HCT116 (cell line): ENCODE data around the gene HDAC5. TPM values are rescaled to one million over a fixed set of nuclear protein-coding genes. Genes with fewer than 3 reads are reported as not detected.

ENCODE experiments used
- ATAC-seq: fragments of 200-7000 bp; cut with Tn5 transposase; 2 replicates; pipeline ENCODE4 v1.9.1; 2020; ENCODE audit warnings: mild to moderate bottlenecking, moderate library complexity
- BruUV-seq: library from RNA; stranded (reverse); fragments of 400-500 nt; replicated peaks from 2 replicates; lab custom pipeline; 2021; lab: Mats Ljungman, UMichigan
- CTCF ChIA-PET: fragments of 300-600 bp; sonication (Branson Sonifier 250); formaldehyde crosslinking; loops from one replicate; lab custom pipeline; 2021; ENCODE audit warnings: antibody characterized with exemption; lab: Charles Lee
- POLR2A ChIA-PET: fragments of 300-600, 350-600 bp; sonication (Branson Sonifier 250); formaldehyde crosslinking; loops from one replicate; lab custom pipeline; 2021; ENCODE audit warnings: antibody characterized with exemption; lab: Charles Lee
- RAD21 ChIA-PET, 2 experiments: fragments of 300-600 bp; sonication (Branson Sonifier 250); formaldehyde crosslinking; loops; one replicate each; lab custom pipeline; 2023; ENCODE audit warnings: low total read pairs in 2 of 2; ENCODE audit not compliant: uncharacterized antibody in 2 of 2, unreplicated experiment in 2 of 2, low non-redundant PET in 1 of 2; lab: Charles Lee
- DNase-seq: peaks from one replicate; pipeline ENCODE4 v3.0.0-alpha.2; 2010; ENCODE audit warnings: low read depth, low spot score
- H2AFZ ChIP-seq: fragments of 200-600 bp; shearing (Covaris generic), sonication (generic); 2 replicates; pipeline ENCODE4 v1.6.1; 2017; ENCODE audit warnings: low read depth, mixed run types, mixed read lengths, antibody characterized with exemption, low read length; ENCODE audit not compliant: poor library complexity, severe bottlenecking
- H3K27ac ChIP-seq: 2 replicates; pipeline ENCODE4 v1.5.1; 2012; ENCODE audit warnings: low read depth, low read length
- H3K27me3 ChIP-seq: fragments of 200-600 bp; sonication (generic); 2 replicates; pipeline ENCODE4 v1.6.1; 2016; ENCODE audit warnings: mixed run types, low read length, mixed read lengths; ENCODE audit not compliant: insufficient read depth
- H3K36me3 ChIP-seq, 2 experiments: fragments of 200-500 bp in 1 of 2; fragments of 200-600 bp in 1 of 2; sonication (Bioruptor generic) in 1 of 2; sonication (generic) in 1 of 2; 2 replicates each; pipeline versions ENCODE4 v1.5.1 to v1.6.1; 2014 to 2016; ENCODE audit warnings: low read length in 2 of 2, inconsistent platforms in 1 of 2, mixed read lengths in 1 of 2, mixed run types in 1 of 2; ENCODE audit not compliant: insufficient read depth in 2 of 2, control insufficient read depth in 1 of 2
- H3K4me1 ChIP-seq, 2 experiments: fragments of 200-600 bp in 1 of 2; sonication (generic) in 1 of 2; 2 replicates each; pipeline versions ENCODE4 v1.5.1 to v1.6.1; 2012 to 2017; ENCODE audit warnings: low read length in 2 of 2, inconsistent platforms in 1 of 2, mild to moderate bottlenecking in 1 of 2, mixed read lengths in 1 of 2, mixed run types in 1 of 2, moderate library complexity in 1 of 2; ENCODE audit not compliant: insufficient read depth in 2 of 2, control insufficient read depth in 1 of 2
- H3K4me2 ChIP-seq: fragments of 200-600 bp; sonication (generic); 2 replicates; pipeline ENCODE4 v1.6.1; 2017; ENCODE audit warnings: mixed run types, low read length, mixed read lengths
- H3K4me3 ChIP-seq, 2 experiments: fragments of 200-600 bp in 1 of 2; sonication (generic) in 1 of 2; replicated peaks in 1 of 2; 2 replicates each; pipeline ENCODE4 v1.5.1; 2011 to 2016; ENCODE audit warnings: low read length in 2 of 2, control low read depth in 1 of 2, low read depth in 1 of 2, mild to moderate bottlenecking in 1 of 2, mixed read lengths in 1 of 2, mixed run types in 1 of 2
- H3K79me2 ChIP-seq: fragments of 200-600 bp; sonication (generic); 2 replicates; pipeline ENCODE4 v1.6.1; 2017; ENCODE audit warnings: mild to moderate bottlenecking, mixed run types, low read length, moderate library complexity, mixed read lengths; ENCODE audit not compliant: insufficient read depth
- H3K9ac ChIP-seq: fragments of 200-600 bp; sonication (generic); 2 replicates; pipeline ENCODE4 v1.6.1; 2016; ENCODE audit warnings: low read length, mixed read lengths
- H3K9me2 ChIP-seq: fragments of 200-600 bp; sonication (generic), shearing (Covaris generic); 2 replicates; pipeline ENCODE4 v1.6.1; 2017; ENCODE audit warnings: mixed run types, mild to moderate bottlenecking, moderate library complexity; ENCODE audit not compliant: insufficient read depth
- H3K9me3 ChIP-seq, 2 experiments: fragments of 200-500 bp in 1 of 2; fragments of 200-600 bp in 1 of 2; sonication (Bioruptor generic) in 1 of 2; sonication (generic) in 1 of 2; 2 replicates each; pipeline ENCODE4 v1.6.1; 2014 to 2017; ENCODE audit warnings: low read length in 2 of 2, mixed read lengths in 2 of 2, inconsistent platforms in 1 of 2, low read depth in 1 of 2, mild to moderate bottlenecking in 1 of 2, mixed run types in 1 of 2, moderate library complexity in 1 of 2; ENCODE audit not compliant: control insufficient read depth in 1 of 2, insufficient read depth in 1 of 2
- H4K20me1 ChIP-seq: fragments of 200-600 bp; sonication (generic), shearing (Covaris generic); 2 replicates; pipeline ENCODE4 v1.6.1; 2017; ENCODE audit warnings: mixed run types, mild to moderate bottlenecking, moderate library complexity; ENCODE audit not compliant: insufficient read depth
- CBX3 ChIP-seq: IDR thresholded peaks from 2 replicates; pipeline ENCODE4 v1.6.1; 2012; ENCODE audit warnings: low read depth
- CEBPB ChIP-seq: IDR thresholded peaks from 2 replicates; pipeline ENCODE4 v1.6.1; 2012; ENCODE audit warnings: low read depth
- EGR1 ChIP-seq: IDR thresholded peaks from 2 replicates; pipeline ENCODE4 v1.6.1; 2012; ENCODE audit warnings: low read depth
- ELF1 ChIP-seq: IDR thresholded peaks from 2 replicates; pipeline ENCODE4 v1.6.1; 2012; ENCODE audit warnings: low read depth, borderline replicate concordance
- EZH2 ChIP-seq: fragments of 200-600 bp; sonication (generic); IDR thresholded peaks from 2 replicates; pipeline ENCODE4 v1.6.1; 2017; ENCODE audit warnings: antibody characterized with exemption, mixed run types
- FOSL1 ChIP-seq: IDR thresholded peaks from 2 replicates; pipeline ENCODE4 v1.6.1; 2012; ENCODE audit warnings: low read depth
- POLR2A ChIP-seq: IDR thresholded peaks from 2 replicates; pipeline ENCODE4 v1.7.0; 2011; ENCODE audit warnings: borderline replicate concordance; ENCODE audit not compliant: insufficient read depth, insufficient read length; ENCODE audit errors: extremely low read depth
- POLR2AphosphoS5 ChIP-seq: IDR thresholded peaks from 2 replicates; pipeline ENCODE4 v1.6.1; 2011; ENCODE audit warnings: mild to moderate bottlenecking, low read depth, low read length, moderate library complexity
- RAD21 ChIP-seq: IDR thresholded peaks from 2 replicates; pipeline ENCODE4 v1.6.1; 2012; ENCODE audit warnings: low read depth, mild to moderate bottlenecking
- SIN3A ChIP-seq: IDR thresholded peaks from 2 replicates; pipeline ENCODE4 v1.6.1; 2012; ENCODE audit warnings: low read depth
- SP1 ChIP-seq: IDR thresholded peaks from 2 replicates; pipeline ENCODE4 v1.6.1; 2012; ENCODE audit warnings: low read depth
- TCF7L2 ChIP-seq: IDR thresholded peaks from 2 replicates; pipeline ENCODE4 v1.7.0; 2011; ENCODE audit warnings: borderline replicate concordance, inconsistent platforms; ENCODE audit not compliant: insufficient read depth, insufficient read length; ENCODE audit errors: extremely low read depth
- YY1 ChIP-seq: IDR thresholded peaks from 2 replicates; pipeline ENCODE4 v1.6.1; 2011; ENCODE audit warnings: low read length, low read depth, moderate library complexity, mild to moderate bottlenecking; ENCODE audit not compliant: insufficient replicate concordance; ENCODE audit errors: extremely low read depth
- ZNF274 ChIP-seq: fragments of 200-500 bp; sonication (Bioruptor generic); IDR thresholded peaks from 2 replicates; pipeline ENCODE4 v1.6.1; 2014; ENCODE audit warnings: mild to moderate bottlenecking, low read depth, low read length, inconsistent platforms
- intact Hi-C: fragments of 100-400 bp; cut with micrococcal nuclease; formaldehyde crosslinking; loops from 2 replicates; pipeline ENCODE4 v1.10.0; 2022
- total RNA-seq: library from RNA; stranded (reverse); gene quantifications from one replicate; pipeline ENCODE4 v1.2.1, GENCODE V29; 2021; ENCODE audit not compliant: unreplicated experiment
- TF ChIP-seq, protein P1 (sequence below): IDR thresholded peaks from 2 replicates; pipeline ENCODE4 v1.6.1; 2011; ENCODE audit warnings: mild to moderate bottlenecking, low read length, moderate library complexity; ENCODE audit not compliant: insufficient replicate concordance; ENCODE audit errors: extremely low read depth
- TF ChIP-seq, protein P2 (sequence below): IDR thresholded peaks from 2 replicates; pipeline ENCODE4 v1.6.1; 2012
- TF ChIP-seq, protein P3 (sequence below): IDR thresholded peaks from 2 replicates; pipeline ENCODE4 v1.6.1; 2012
- TF ChIP-seq, protein P4 (sequence below), 3 experiments: fragments of 200-600 bp in 1 of 3; sonication (generic) in 1 of 3; IDR thresholded peaks in 2 of 3; conservative IDR thresholded peaks in 1 of 3; 2 replicates each; pipeline ENCODE4 v1.5.1; 2012 to 2017; ENCODE audit warnings: low read depth in 2 of 3, low read length in 2 of 3, antibody characterized with exemption in 1 of 3, borderline replicate concordance in 1 of 3, control low read depth in 1 of 3, mild to moderate bottlenecking in 1 of 3, mixed read lengths in 1 of 3, mixed run types in 1 of 3, moderate library complexity in 1 of 3; ENCODE audit not compliant: insufficient read depth in 1 of 3
- TF ChIP-seq, protein P5 (sequence below): IDR thresholded peaks from 2 replicates; pipeline ENCODE4 v1.6.1; 2012; ENCODE audit warnings: low read depth

The HDAC5 gene
- total RNA-seq, 1 experiment from 2014 or later = 32.9 TPM

DNA sequence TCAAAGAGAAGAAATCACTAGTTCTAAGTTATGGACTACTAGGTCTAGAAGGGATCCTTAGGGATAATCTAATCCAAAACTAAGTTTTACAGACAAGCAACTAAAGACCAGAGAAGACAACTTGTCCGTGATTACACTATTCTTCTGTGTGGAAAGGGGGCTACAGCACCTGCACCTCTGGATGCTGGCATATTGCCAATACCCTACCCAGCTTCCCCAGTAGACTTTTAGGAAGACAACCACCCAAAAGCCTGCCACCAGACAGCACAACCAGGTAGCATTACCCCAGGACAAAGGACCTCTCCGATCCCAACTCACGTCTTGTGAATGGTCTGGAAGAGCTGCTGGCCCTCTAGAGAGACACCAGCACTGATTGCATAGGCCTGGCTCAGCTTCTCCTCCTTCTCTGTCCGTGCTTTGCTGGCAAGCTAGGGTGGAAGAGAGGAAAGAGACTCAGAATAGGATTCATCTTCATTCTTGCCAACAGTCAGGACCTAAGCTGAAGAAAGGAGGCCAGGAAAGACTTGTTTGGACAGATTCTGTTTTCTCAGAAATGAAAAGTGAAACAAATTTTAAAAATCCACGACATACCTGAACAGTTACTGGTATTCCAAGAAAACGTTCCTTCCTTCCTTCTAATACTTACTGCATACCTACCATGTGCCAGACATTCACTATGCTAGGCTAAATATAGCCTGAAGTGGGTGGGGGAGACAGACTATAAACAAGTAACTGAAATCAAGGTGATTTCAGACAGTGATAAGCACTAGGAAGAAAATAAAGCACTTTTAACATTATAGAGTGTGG is 83.4 kb downstream of the HDAC5 start:
- Histone ChIP-seq H3K27ac (no peak overlapping the region), H4K20me1 (peaks cover 12% of the 10 kb centered on the region; the same call in 1 of the 2 replicates), H3K4me3 (no peak overlapping the region), H3K4me2 (no peak overlapping the region), H3K4me1 (no peaks in the 10 kb centered on the region), H3K9me3 (no peaks in the 10 kb centered on the region), H3K79me2 (peaks cover 79% of the 10 kb centered on the region), H3K36me3 (peaks cover 29 to 40% of the 10 kb centered on the region in 2 experiments; a peak in 3 of 4 replicates), H2AFZ (no peak overlapping the region), H3K9me2 (no peaks in the 10 kb centered on the region), H3K27me3 (no peaks in the 10 kb centered on the region), H3K9ac (no peak overlapping the region)
- ChIA-PET POLR2A (no interaction called here), CTCF (no interaction called here), RAD21 (no interaction called here)
- BruUV-seq = no TSS peak
- intact Hi-C loops = loop anchor here (2.0 kb wide), 1 partner anchor 161 kb away; no protein-coding TSS in a partner anchor
- DNase-seq (no peak), ATAC-seq (no peak)
- TF ChIP-seq, protein P1, sequence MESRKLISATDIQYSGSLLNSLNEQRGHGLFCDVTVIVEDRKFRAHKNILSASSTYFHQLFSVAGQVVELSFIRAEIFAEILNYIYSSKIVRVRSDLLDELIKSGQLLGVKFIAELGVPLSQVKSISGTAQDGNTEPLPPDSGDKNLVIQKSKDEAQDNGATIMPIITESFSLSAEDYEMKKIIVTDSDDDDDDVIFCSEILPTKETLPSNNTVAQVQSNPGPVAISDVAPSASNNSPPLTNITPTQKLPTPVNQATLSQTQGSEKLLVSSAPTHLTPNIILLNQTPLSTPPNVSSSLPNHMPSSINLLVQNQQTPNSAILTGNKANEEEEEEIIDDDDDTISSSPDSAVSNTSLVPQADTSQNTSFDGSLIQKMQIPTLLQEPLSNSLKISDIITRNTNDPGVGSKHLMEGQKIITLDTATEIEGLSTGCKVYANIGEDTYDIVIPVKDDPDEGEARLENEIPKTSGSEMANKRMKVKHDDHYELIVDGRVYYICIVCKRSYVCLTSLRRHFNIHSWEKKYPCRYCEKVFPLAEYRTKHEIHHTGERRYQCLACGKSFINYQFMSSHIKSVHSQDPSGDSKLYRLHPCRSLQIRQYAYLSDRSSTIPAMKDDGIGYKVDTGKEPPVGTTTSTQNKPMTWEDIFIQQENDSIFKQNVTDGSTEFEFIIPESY = no peak
- no peak for TF ChIP-seq SP1
- TF ChIP-seq, protein P2, sequence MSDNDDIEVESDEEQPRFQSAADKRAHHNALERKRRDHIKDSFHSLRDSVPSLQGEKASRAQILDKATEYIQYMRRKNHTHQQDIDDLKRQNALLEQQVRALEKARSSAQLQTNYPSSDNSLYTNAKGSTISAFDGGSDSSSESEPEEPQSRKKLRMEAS = no peak
- TF ChIP-seq, protein P3, sequence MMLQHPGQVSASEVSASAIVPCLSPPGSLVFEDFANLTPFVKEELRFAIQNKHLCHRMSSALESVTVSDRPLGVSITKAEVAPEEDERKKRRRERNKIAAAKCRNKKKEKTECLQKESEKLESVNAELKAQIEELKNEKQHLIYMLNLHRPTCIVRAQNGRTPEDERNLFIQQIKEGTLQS = no peak
- TF ChIP-seq CBX3 = no peak
- no peak for TF ChIP-seq YY1
- TF ChIP-seq ELF1 = no peak
- no peak for TF ChIP-seq SIN3A
- TF ChIP-seq EGR1 = no peak
- TF ChIP-seq POLR2A = no peak
- no peak for TF ChIP-seq EZH2
- TF ChIP-seq, protein P4, sequence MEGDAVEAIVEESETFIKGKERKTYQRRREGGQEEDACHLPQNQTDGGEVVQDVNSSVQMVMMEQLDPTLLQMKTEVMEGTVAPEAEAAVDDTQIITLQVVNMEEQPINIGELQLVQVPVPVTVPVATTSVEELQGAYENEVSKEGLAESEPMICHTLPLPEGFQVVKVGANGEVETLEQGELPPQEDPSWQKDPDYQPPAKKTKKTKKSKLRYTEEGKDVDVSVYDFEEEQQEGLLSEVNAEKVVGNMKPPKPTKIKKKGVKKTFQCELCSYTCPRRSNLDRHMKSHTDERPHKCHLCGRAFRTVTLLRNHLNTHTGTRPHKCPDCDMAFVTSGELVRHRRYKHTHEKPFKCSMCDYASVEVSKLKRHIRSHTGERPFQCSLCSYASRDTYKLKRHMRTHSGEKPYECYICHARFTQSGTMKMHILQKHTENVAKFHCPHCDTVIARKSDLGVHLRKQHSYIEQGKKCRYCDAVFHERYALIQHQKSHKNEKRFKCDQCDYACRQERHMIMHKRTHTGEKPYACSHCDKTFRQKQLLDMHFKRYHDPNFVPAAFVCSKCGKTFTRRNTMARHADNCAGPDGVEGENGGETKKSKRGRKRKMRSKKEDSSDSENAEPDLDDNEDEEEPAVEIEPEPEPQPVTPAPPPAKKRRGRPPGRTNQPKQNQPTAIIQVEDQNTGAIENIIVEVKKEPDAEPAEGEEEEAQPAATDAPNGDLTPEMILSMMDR (IDR thresholded peaks at IDR 0.05 in 2 of 3, conservative IDR thresholded peaks at IDR 0.05 in 1 of 3; ENCODE audit: borderline replicate concordance in 1 of 3, insufficient read depth in 1 of 3, low read depth in 2 of 3, low read length in 2 of 3) = no peak
- TF ChIP-seq POLR2AphosphoS5 = no peak
- no peak for TF ChIP-seq ZNF274
- TF ChIP-seq, protein P5, sequence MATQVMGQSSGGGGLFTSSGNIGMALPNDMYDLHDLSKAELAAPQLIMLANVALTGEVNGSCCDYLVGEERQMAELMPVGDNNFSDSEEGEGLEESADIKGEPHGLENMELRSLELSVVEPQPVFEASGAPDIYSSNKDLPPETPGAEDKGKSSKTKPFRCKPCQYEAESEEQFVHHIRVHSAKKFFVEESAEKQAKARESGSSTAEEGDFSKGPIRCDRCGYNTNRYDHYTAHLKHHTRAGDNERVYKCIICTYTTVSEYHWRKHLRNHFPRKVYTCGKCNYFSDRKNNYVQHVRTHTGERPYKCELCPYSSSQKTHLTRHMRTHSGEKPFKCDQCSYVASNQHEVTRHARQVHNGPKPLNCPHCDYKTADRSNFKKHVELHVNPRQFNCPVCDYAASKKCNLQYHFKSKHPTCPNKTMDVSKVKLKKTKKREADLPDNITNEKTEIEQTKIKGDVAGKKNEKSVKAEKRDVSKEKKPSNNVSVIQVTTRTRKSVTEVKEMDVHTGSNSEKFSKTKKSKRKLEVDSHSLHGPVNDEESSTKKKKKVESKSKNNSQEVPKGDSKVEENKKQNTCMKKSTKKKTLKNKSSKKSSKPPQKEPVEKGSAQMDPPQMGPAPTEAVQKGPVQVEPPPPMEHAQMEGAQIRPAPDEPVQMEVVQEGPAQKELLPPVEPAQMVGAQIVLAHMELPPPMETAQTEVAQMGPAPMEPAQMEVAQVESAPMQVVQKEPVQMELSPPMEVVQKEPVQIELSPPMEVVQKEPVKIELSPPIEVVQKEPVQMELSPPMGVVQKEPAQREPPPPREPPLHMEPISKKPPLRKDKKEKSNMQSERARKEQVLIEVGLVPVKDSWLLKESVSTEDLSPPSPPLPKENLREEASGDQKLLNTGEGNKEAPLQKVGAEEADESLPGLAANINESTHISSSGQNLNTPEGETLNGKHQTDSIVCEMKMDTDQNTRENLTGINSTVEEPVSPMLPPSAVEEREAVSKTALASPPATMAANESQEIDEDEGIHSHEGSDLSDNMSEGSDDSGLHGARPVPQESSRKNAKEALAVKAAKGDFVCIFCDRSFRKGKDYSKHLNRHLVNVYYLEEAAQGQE = no peak
- TF ChIP-seq FOSL1 = no peak
- TF ChIP-seq CEBPB = no peak
- TF ChIP-seq TCF7L2 = no peak
- TF ChIP-seq RAD21 = no peak
